GM12878 (cell line): ENCODE measurements around the gene HMG20B. TPM values are rescaled to one million over a fixed set of nuclear protein-coding genes. Genes with fewer than 3 reads are reported as not detected.

Experiments
- ATAC-seq: fragments of 200-7000 bp; cut with Tn5 transposase; 3 replicates; pipeline ENCODE4 v1.9.1; 2020; ENCODE audit warnings: mild to moderate bottlenecking, moderate library complexity
- BruUV-seq: library from RNA; stranded (reverse); fragments of 400-500 nt; replicated peaks from 2 replicates; lab custom pipeline; 2021; lab: Mats Ljungman, UMichigan
- CTCF ChIA-PET: fragments of 300-600 bp; sonication (Branson Sonifier 250); formaldehyde crosslinking; extraction: SDS; loops from one replicate; lab custom pipeline; 2021; ENCODE audit warnings: inconsistent platforms; lab: Yijun Ruan, JAX
- POLR2A ChIA-PET: fragments of 350-600 bp; formaldehyde crosslinking; extraction: SDS; loops from one replicate; lab custom pipeline; 2021; ENCODE audit warnings: inconsistent platforms; lab: Charles Lee
- RAD21 ChIA-PET: fragments of 300-600 bp; sonication (Branson Sonifier 250); formaldehyde crosslinking; loops from one replicate; lab custom pipeline; 2023; ENCODE audit warnings: antibody characterized with exemption; ENCODE audit not compliant: unreplicated experiment; lab: Charles Lee
- SMC1A ChIA-PET: fragments of 300-600 bp; sonication (Branson Sonifier 250); formaldehyde crosslinking; loops from one replicate; lab custom pipeline; 2023; ENCODE audit not compliant: unreplicated experiment, uncharacterized antibody; lab: Charles Lee
- DNase-seq: peaks from one replicate; pipeline ENCODE4 v3.0.0-alpha.2; 2011; ENCODE audit warnings: low read depth, low spot score
- FAIRE-seq: peaks from 3 replicates; lab custom pipeline; 2011; peaks lifted over from hg19 to GRCh38; lab: Jason Lieb, UNC
- H2AFZ ChIP-seq: 2 replicates; pipeline ENCODE4 v1.6.0; 2011; ENCODE audit warnings: low read depth, low read length, control low read depth; ENCODE audit not compliant: control insufficient read depth
- H3K27ac ChIP-seq: 2 replicates; pipeline ENCODE4 v1.5.1; 2011; ENCODE audit warnings: control low read depth; ENCODE audit not compliant: control insufficient read depth, insufficient read depth
- H3K27me3 ChIP-seq, 2 experiments: replicated peaks in 1 of 2; 2 replicates each; pipeline versions ENCODE4 v1.6.0 to v1.6.1; 2011; ENCODE audit warnings: low read length in 1 of 2; ENCODE audit not compliant: control insufficient read depth in 2 of 2, insufficient read depth in 2 of 2
- H3K36me3 ChIP-seq, 2 experiments: 2 replicates each; pipeline ENCODE4 v1.5.1; 2011; ENCODE audit warnings: low read length in 1 of 2; ENCODE audit not compliant: control insufficient read depth in 2 of 2, insufficient read depth in 2 of 2
- H3K4me1 ChIP-seq: 2 replicates; pipeline ENCODE4 v1.6.1; 2011; ENCODE audit warnings: mild to moderate bottlenecking, low read length, moderate library complexity, mixed read lengths; ENCODE audit not compliant: control insufficient read depth, insufficient read depth
- H3K4me2 ChIP-seq: 2 replicates; pipeline ENCODE4 v1.6.0; 2011; ENCODE audit warnings: control low read depth; ENCODE audit not compliant: control insufficient read depth, insufficient read depth
- H3K4me3 ChIP-seq: fragments of 200-600 bp; sonication (generic); 2 replicates; pipeline ENCODE4 v1.5.1; 2016
- H3K79me2 ChIP-seq: 2 replicates; pipeline ENCODE4 v1.6.0; 2011; ENCODE audit warnings: low read length; ENCODE audit not compliant: control insufficient read depth, insufficient read depth
- H3K9ac ChIP-seq: 2 replicates; pipeline ENCODE4 v1.8.0; 2011; ENCODE audit warnings: low read length, control low read depth, mixed read lengths; ENCODE audit not compliant: control insufficient read depth, insufficient read depth
- H3K9me3 ChIP-seq: replicated peaks from 3 replicates; pipeline ENCODE4 v1.5.1; 2011; ENCODE audit warnings: mild to moderate bottlenecking, low read length; ENCODE audit not compliant: control insufficient read depth, insufficient read depth
- H4K20me1 ChIP-seq: 2 replicates; pipeline ENCODE4 v1.6.0; 2011; ENCODE audit not compliant: control insufficient read depth, insufficient read depth
- BACH1 ChIP-seq: fragments of 450-650 bp; IDR thresholded peaks from 2 replicates; pipeline ENCODE4 v1.6.1; 2017; ENCODE audit warnings: mild to moderate bottlenecking, borderline replicate concordance
- CEBPB ChIP-seq, 2 experiments: fragments of 150-350 bp in 1 of 2; IDR thresholded peaks; 2 replicates each; pipeline ENCODE4 v1.6.1; 2012 to 2014; ENCODE audit warnings: low read depth in 2 of 2, low read length in 2 of 2, borderline replicate concordance in 1 of 2, inconsistent platforms in 1 of 2
- HCFC1 ChIP-seq: fragments of 150-350 bp; IDR thresholded peaks from 2 replicates; pipeline ENCODE4 v1.6.1; 2014; ENCODE audit warnings: low read length
- IRF4 ChIP-seq: IDR thresholded peaks from 2 replicates; pipeline ENCODE4 v1.6.1; 2011; ENCODE audit warnings: low read depth, low read length
- MTA2 ChIP-seq: fragments of 450-650 bp; IDR thresholded peaks from 2 replicates; pipeline ENCODE4 v1.6.1; 2016; ENCODE audit warnings: low read depth, mild to moderate bottlenecking, moderate library complexity
- MXI1 ChIP-seq: fragments of 150-350 bp; IDR thresholded peaks from 2 replicates; pipeline ENCODE4 v1.6.1; 2011; ENCODE audit warnings: low read depth, mild to moderate bottlenecking, inconsistent platforms, low read length, improper control_type of control experiment
- NFYA ChIP-seq: IDR thresholded peaks from 2 replicates; pipeline ENCODE4 v1.6.1; 2011; ENCODE audit warnings: low read depth, mild to moderate bottlenecking, low read length, improper control_type of control experiment, borderline replicate concordance
- NR2F1 ChIP-seq: fragments of 450-650 bp; conservative IDR thresholded peaks from 2 replicates; pipeline ENCODE4 v1.6.1; 2017; ENCODE audit warnings: mild to moderate bottlenecking
- NRF1 ChIP-seq: conservative IDR thresholded peaks from 2 replicates; pipeline ENCODE4 v1.6.1; 2011; ENCODE audit warnings: mild to moderate bottlenecking, low read depth, low read length, improper control_type of control experiment
- SMAD5 ChIP-seq: IDR thresholded peaks from 2 replicates; pipeline ENCODE4 v1.6.1; 2016; ENCODE audit warnings: antibody characterized with exemption, low read depth
- SUZ12 ChIP-seq: fragments of 200-600 bp; sonication (generic); IDR thresholded peaks from one replicate; pipeline ENCODE4 v1.6.1; 2018; ENCODE audit warnings: antibody characterized with exemption, mild to moderate bottlenecking; ENCODE audit not compliant: unreplicated experiment
- ZNF384 ChIP-seq: IDR thresholded peaks from 2 replicates; pipeline ENCODE4 v1.6.1; 2012; ENCODE audit warnings: low read depth, mild to moderate bottlenecking, low read length, improper control_type of control experiment, borderline replicate concordance
- WGBS: methylation state at CpG from one replicate; pipeline ENCODE4 v1.1.6; 2016; ENCODE audit warnings: low lambda C conversion rate; ENCODE audit not compliant: insufficient replicate concordance, insufficient coverage; ENCODE audit errors: missing lambda C conversion rate; 5-methylcytosine and 5-hydroxymethylcytosine counted together
- in situ Hi-C: fragments of 300-500 bp; cut with MboI; formaldehyde crosslinking; loops from 9 replicates; pipeline ENCODE4 v1.14.3; 2018; ENCODE audit warnings: mixed read lengths
- intact Hi-C: fragments of 100-400 bp; cut with micrococcal nuclease; formaldehyde crosslinking; loops from one replicate; pipeline ENCODE4 v1.14.2; 2022; ENCODE audit not compliant: unreplicated experiment
- polyA plus RNA-seq, 11 experiments: library from polyadenylated mRNA; depleted of rRNA in 4 of 11; unstranded in 6 of 11; stranded (reverse) in 5 of 11; fragments of >200 nt; fragmentation: Nextera tagmentation in 4 of 11; fragmentation: Illumina TruSeq in 1 of 11; extraction: Ambion mirVana in 4 of 11; extraction: Trizol in 1 of 11; gene quantifications; 1 replicate in 1 of 11; 2 replicates in 10 of 11; pipeline versions ENCODE4 v1.2.1 to v1.2.3, GENCODE V29; 2011 to 2016; ENCODE audit warnings: inconsistent platforms in 2 of 11, missing spikeins in 2 of 11, low read depth in 1 of 11
- total RNA-seq, 4 experiments: library from RNA; depleted of rRNA in 3 of 4; stranded (reverse); fragments of >200 nt in 3 of 4; fragmentation: Illumina TruSeq in 1 of 4; extraction: Trizol in 1 of 4; gene quantifications; 2 replicates each; pipeline versions ENCODE4 v1.2.1 to v1.2.3, GENCODE V29; 2013 to 2021
- TF ChIP-seq, protein P1 (sequence below): IDR thresholded peaks from 2 replicates; pipeline ENCODE4 v1.6.1; 2012; ENCODE audit warnings: mild to moderate bottlenecking, low read depth, low read length

HMG20B gene
- total and polyA plus RNA-seq, 10 of the 15 experiments (the other 5 are each of a cell fraction or from before 2014, with no cell fraction given), result 0.37 to 92.7 (median 47.0) TPM

GRCh38 chr19:3585301-3586126 is 12.8 kb downstream of the HMG20B start, which contains the start of gene GIPC3:
Gene GIPC3, plus strand, starts transcription at chr19:3585478. Its CDS starts 120 bp downstream, at chr19:3585598.
- no TSS peak for BruUV-seq
- Histone ChIP-seq H3K4me3 (no peak within 1 kb of the TSS), H3K36me3 (no peaks in the 10 kb centered on the region), H3K4me2 (peak within 1 kb of the TSS; percentile 3; the same call in 1 of the 2 replicates), H3K4me1 (no peaks in the 10 kb centered on the region), H3K9ac (no peak within 1 kb of the TSS), H2AFZ (no peak within 1 kb of the TSS), H3K27ac (no peak within 1 kb of the TSS), H3K27me3 (peaks cover 0 to 2% of the 10 kb centered on the region in 2 experiments; a peak in 1 of 4 replicates), H3K79me2 (no peaks in the 10 kb centered on the region), H3K9me3 (no peaks in the 10 kb centered on the region; the same call in 2 of the 3 replicates), H4K20me1 (no peaks in the 10 kb centered on the region)
- POLR2A ChIA-PET, result no interaction called here
- FAIRE-seq (no peak), ATAC-seq (no peak), DNase-seq (no peak)
- 21% methylated on average over 46 of the region's 84 CpGs for WGBS
- intact Hi-C loops (no loop called here), in situ Hi-C loops (no loop called here)
- RAD21 ChIA-PET, result no interaction called here
- SMC1A ChIA-PET, result no interaction called here
- CTCF ChIA-PET, result interaction anchor here (0.6 to 1.9 kb wide), 6 partner anchors 10 to 41 kb away, joined by 3 to 4 read pairs (median 3); no protein-coding TSS in a partner anchor
- no peak for TF ChIP-seq SUZ12
- no peak for TF ChIP-seq ZNF384
- TF ChIP-seq NFYA, result no peak
- no peak for TF ChIP-seq NR2F1
- TF ChIP-seq MTA2, result no peak
- TF ChIP-seq HCFC1, result no peak
- no peak for TF ChIP-seq CEBPB (IDR thresholded peaks at IDR 0.05; ENCODE audit: borderline replicate concordance in 1 of 2, low read depth in 2 of 2, low read length in 2 of 2)
- TF ChIP-seq NRF1, result no peak
- TF ChIP-seq MXI1, result no peak
- TF ChIP-seq, protein P1, sequence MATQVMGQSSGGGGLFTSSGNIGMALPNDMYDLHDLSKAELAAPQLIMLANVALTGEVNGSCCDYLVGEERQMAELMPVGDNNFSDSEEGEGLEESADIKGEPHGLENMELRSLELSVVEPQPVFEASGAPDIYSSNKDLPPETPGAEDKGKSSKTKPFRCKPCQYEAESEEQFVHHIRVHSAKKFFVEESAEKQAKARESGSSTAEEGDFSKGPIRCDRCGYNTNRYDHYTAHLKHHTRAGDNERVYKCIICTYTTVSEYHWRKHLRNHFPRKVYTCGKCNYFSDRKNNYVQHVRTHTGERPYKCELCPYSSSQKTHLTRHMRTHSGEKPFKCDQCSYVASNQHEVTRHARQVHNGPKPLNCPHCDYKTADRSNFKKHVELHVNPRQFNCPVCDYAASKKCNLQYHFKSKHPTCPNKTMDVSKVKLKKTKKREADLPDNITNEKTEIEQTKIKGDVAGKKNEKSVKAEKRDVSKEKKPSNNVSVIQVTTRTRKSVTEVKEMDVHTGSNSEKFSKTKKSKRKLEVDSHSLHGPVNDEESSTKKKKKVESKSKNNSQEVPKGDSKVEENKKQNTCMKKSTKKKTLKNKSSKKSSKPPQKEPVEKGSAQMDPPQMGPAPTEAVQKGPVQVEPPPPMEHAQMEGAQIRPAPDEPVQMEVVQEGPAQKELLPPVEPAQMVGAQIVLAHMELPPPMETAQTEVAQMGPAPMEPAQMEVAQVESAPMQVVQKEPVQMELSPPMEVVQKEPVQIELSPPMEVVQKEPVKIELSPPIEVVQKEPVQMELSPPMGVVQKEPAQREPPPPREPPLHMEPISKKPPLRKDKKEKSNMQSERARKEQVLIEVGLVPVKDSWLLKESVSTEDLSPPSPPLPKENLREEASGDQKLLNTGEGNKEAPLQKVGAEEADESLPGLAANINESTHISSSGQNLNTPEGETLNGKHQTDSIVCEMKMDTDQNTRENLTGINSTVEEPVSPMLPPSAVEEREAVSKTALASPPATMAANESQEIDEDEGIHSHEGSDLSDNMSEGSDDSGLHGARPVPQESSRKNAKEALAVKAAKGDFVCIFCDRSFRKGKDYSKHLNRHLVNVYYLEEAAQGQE, result no peak
- no peak for TF ChIP-seq BACH1
- TF ChIP-seq IRF4, result no peak
- no peak for TF ChIP-seq SMAD5
